Small intestine (tissue), 7 donors: ENCODE measurements around the gene NUTM1. TPM values are rescaled to one million over a fixed set of nuclear protein-coding genes. Genes with fewer than 3 reads are reported as not detected.
"Not testable (repeated sequence)": the region's sequence is repeated elsewhere in the genome, so short reads cannot be mapped to it uniquely, and the experiment has no call there.

ENCODE experiments used
- DNase-seq, 2 donors: peaks; one replicate each; pipeline versions ENCODE4 v3.0.0 to v3.0.0-alpha.2; 2013
- FAIRE-seq: peaks from 2 replicates; lab custom pipeline; 2012; peaks lifted over from hg19 to GRCh38; lab: Jason Lieb, UNC
- H3K27ac ChIP-seq, 3 donors: one replicate each; pipeline ENCODE4 v1.5.1; 2013; ENCODE audit warnings: low read length in 2 of 3, mild to moderate bottlenecking in 2 of 3, control low read depth in 1 of 3, inconsistent platforms in 1 of 3, low read depth in 1 of 3, moderate library complexity in 1 of 3
- H3K27me3 ChIP-seq, 3 donors: one replicate each; pipeline ENCODE4 v1.6.1; 2013; ENCODE audit warnings: low read length in 3 of 3, inconsistent platforms in 1 of 3; ENCODE audit not compliant: control insufficient read depth in 3 of 3, insufficient read depth in 3 of 3
- H3K36me3 ChIP-seq, 3 donors: one replicate each; pipeline ENCODE4 v1.6.1; 2013; ENCODE audit warnings: low read length in 3 of 3, inconsistent platforms in 1 of 3, low read depth in 1 of 3, mild to moderate bottlenecking in 1 of 3, moderate library complexity in 1 of 3; ENCODE audit not compliant: control insufficient read depth in 3 of 3, insufficient read depth in 2 of 3
- H3K4me1 ChIP-seq, 3 donors: one replicate each; pipeline ENCODE4 v1.6.1; 2013; ENCODE audit warnings: low read length in 2 of 3, inconsistent platforms in 1 of 3, low read depth in 1 of 3, mild to moderate bottlenecking in 1 of 3, moderate library complexity in 1 of 3; ENCODE audit not compliant: control insufficient read depth in 3 of 3, insufficient read depth in 2 of 3
- H3K4me3 ChIP-seq, 3 donors: one replicate each; pipeline ENCODE4 v1.5.1; 2013; ENCODE audit warnings: low read length in 3 of 3, control low read depth in 1 of 3, inconsistent platforms in 1 of 3, low read depth in 1 of 3, mild to moderate bottlenecking in 1 of 3, moderate library complexity in 1 of 3
- H3K9me3 ChIP-seq, 2 donors: one replicate each; pipeline ENCODE4 v1.6.1; 2013; ENCODE audit warnings: low read depth in 1 of 2, low read length in 1 of 2; ENCODE audit not compliant: control insufficient read depth in 2 of 2, insufficient read depth in 1 of 2
- WGBS, 3 donors: extraction: QIAGEN DNeasy Blood & Tissue Kit; methylation state at CpG; one replicate each; pipeline ENCODE4 v1.1.7; 2013; 5-methylcytosine and 5-hydroxymethylcytosine counted together
- polyA plus RNA-seq, 4 donors: library from polyadenylated mRNA; stranded (reverse) in 3 of 4; unstranded in 1 of 4; fragments of 200-250 nt in 3 of 4; fragments of 120-200 nt in 1 of 4; gene quantifications; one replicate each; pipeline versions ENCODE4 v1.2.1 to v1.2.3, GENCODE V29; 2013
- donor health status: healthy with polysubstance abuse.
- donor health status: control.
- donor health status: control.
- donor health status: Bipolar disorder and iron deficiency.
- donor health status: healthy.

NUTM1 gene
- polyA plus RNA-seq, 4 donors: 0.01 to 0.18 TPM; not detected in 2

- Histone ChIP-seq H3K4me3 (no peak overlapping the region), H3K27me3 (no peaks in the 10 kb centered on the region), H3K4me1 (no peaks in the 10 kb centered on the region), H3K36me3 (no peaks in the 10 kb centered on the region), H3K27ac (no peak overlapping the region), H3K9me3 (no peaks in the 10 kb centered on the region)
- FAIRE-seq (no peak), DNase-seq (no peak)
- 52 to 96% (median 64%) methylated on average over 2 of the region's 2 CpGs for WGBS, 3 donors
Measured at GRCh38 chr15:34374816-34375215, 31.7 kb downstream of the NUTM1 start.

GRCh38 chr15:34375541-34375940 is 32.4 kb downstream of the NUTM1 start:
- not testable (repeated sequence) for H3K27ac ChIP-seq, H3K4me3 ChIP-seq, H3K9me3 ChIP-seq, H3K4me1 ChIP-seq, H3K27me3 ChIP-seq, DNase-seq, H3K36me3 ChIP-seq, FAIRE-seq
- WGBS, 3 donors: 89 to 98% (median 92%) methylated on average over 2 of the region's 2 CpGs

GRCh38 chr15:34376856-34377255 is 33.7 kb downstream of the NUTM1 start:
- H3K4me3 ChIP-seq: no peak overlapping the region
- H3K27me3 ChIP-seq: no peaks in the 10 kb centered on the region
- H3K27ac ChIP-seq: no peak overlapping the region
- no peaks in the 10 kb centered on the region for H3K4me1 ChIP-seq
- DNase-seq (no peak), FAIRE-seq (no peak)
- H3K9me3 ChIP-seq: no peaks in the 10 kb centered on the region
- 97 to 98% (median 98%) methylated on average over 2 of the region's 2 CpGs for WGBS, 3 donors
- no peaks in the 10 kb centered on the region for H3K36me3 ChIP-seq

- H3K9me3 ChIP-seq, FAIRE-seq, H3K4me1 ChIP-seq, H3K27ac ChIP-seq, H3K4me3 ChIP-seq, H3K36me3 ChIP-seq, DNase-seq, H3K27me3 ChIP-seq: not testable (repeated sequence)
- 76 to 94% (median 92%) methylated on average over 4 of the region's 4 CpGs for WGBS, 3 donors
Measured at GRCh38 chr15:34380491-34380890, 37.4 kb downstream of the NUTM1 start.

- not testable (repeated sequence) for H3K27ac ChIP-seq, H3K36me3 ChIP-seq, H3K27me3 ChIP-seq, DNase-seq, H3K9me3 ChIP-seq, FAIRE-seq, H3K4me3 ChIP-seq, H3K4me1 ChIP-seq
- WGBS, 3 donors: no CpG with 5 or more reads among the region's 19 CpGs
Measured at GRCh38 chr15:34381829-34382521, 38.9 kb downstream of the NUTM1 start.

GRCh38 chr15:34389594-34390086 is 46.5 kb downstream of the NUTM1 start:
- not testable (repeated sequence) for FAIRE-seq, DNase-seq, H3K27ac ChIP-seq, H3K4me1 ChIP-seq, H3K27me3 ChIP-seq, H3K36me3 ChIP-seq, H3K9me3 ChIP-seq, H3K4me3 ChIP-seq
- no CpG with 5 or more reads among the region's 16 CpGs for WGBS, 3 donors

GRCh38 chr15:34392981-34393380 is 49.9 kb downstream of the NUTM1 start:
- H3K27me3 ChIP-seq, H3K4me3 ChIP-seq, H3K27ac ChIP-seq, H3K4me1 ChIP-seq, DNase-seq, H3K36me3 ChIP-seq, FAIRE-seq, H3K9me3 ChIP-seq: not testable (repeated sequence)
- 83% methylated on average over 1 of the region's 2 CpGs; no CpG with 5 or more reads in 2 of the 3 donors for whole genome bisulfite sequencing, 3 donors

- H3K27me3 ChIP-seq, H3K4me3 ChIP-seq, H3K9me3 ChIP-seq, H3K4me1 ChIP-seq, H3K36me3 ChIP-seq, DNase-seq, H3K27ac ChIP-seq, FAIRE-seq: not testable (repeated sequence)
- WGBS, 3 donors: 58 to 88% (median 87%) methylated on average over 2 to 3 of the region's 6 CpGs
Measured at GRCh38 chr15:34397637-34398259, 54.6 kb downstream of the NUTM1 start.
